Measurements from ENCODE around the gene KCTD4.
"Not testable (repeated sequence)": the region's sequence is repeated elsewhere in the genome, so short reads cannot be mapped to it uniquely, and the experiment has no call there.

The KCTD4 gene

GRCh38 chr13:45200701-45201232, at the start of gene KCTD4:
Gene KCTD4, minus strand, starts transcription at chr13:45201045. Its CDS starts 6,478 bp downstream, at chr13:45194567.
- no peak for DNase-seq (ENCODE audit: low spot score)

- DNase-seq (ENCODE audit: low spot score) = no peak
Observed at GRCh38 chr13:45249662-45250061, 48.8 kb upstream of the KCTD4 start.

GRCh38 chr13:45244736-45245135, 43.9 kb upstream of the KCTD4 start:
- DNase-seq (ENCODE audit: low spot score) = not testable (repeated sequence)

GRCh38 chr13:45243077-45243476, 42.2 kb upstream of the KCTD4 start:
- DNase-seq (ENCODE audit: low spot score) = no peak

GRCh38 chr13:45242524-45242923, 41.7 kb upstream of the KCTD4 start:
- no peak for DNase-seq (ENCODE audit: low spot score)

- DNase-seq (ENCODE audit: low spot score) = no peak
Observed at GRCh38 chr13:45242070-45242469, 41.2 kb upstream of the KCTD4 start.

- no peak for DNase-seq (ENCODE audit: low spot score)
Observed at GRCh38 chr13:45240143-45240542, 39.3 kb upstream of the KCTD4 start.

- DNase-seq (ENCODE audit: low spot score) = no peak
Observed at GRCh38 chr13:45238945-45239795, 38.3 kb upstream of the KCTD4 start.

- DNase-seq (ENCODE audit: low spot score) = no peak
Observed at GRCh38 chr13:45232591-45232990, 31.7 kb upstream of the KCTD4 start.

- no peak for DNase-seq (ENCODE audit: low spot score)
Observed at GRCh38 chr13:45231722-45232121, 30.9 kb upstream of the KCTD4 start.

- DNase-seq (ENCODE audit: low spot score) = no peak
Observed at GRCh38 chr13:45231305-45231704, 30.5 kb upstream of the KCTD4 start.

GRCh38 chr13:45229172-45229571, 28.3 kb upstream of the KCTD4 start:
- DNase-seq (ENCODE audit: low spot score) = no peak

GRCh38 chr13:45228002-45228401, 27.2 kb upstream of the KCTD4 start:
- no peak for DNase-seq (ENCODE audit: low spot score)

- DNase-seq (ENCODE audit: low spot score) = no peak
Observed at GRCh38 chr13:45226024-45226423, 25.2 kb upstream of the KCTD4 start.

- no peak for DNase-seq (ENCODE audit: low spot score)
Observed at GRCh38 chr13:45225370-45225769, 24.5 kb upstream of the KCTD4 start.

GRCh38 chr13:45224176-45224575, 23.3 kb upstream of the KCTD4 start:
- DNase-seq (ENCODE audit: low spot score) = no peak

- DNase-seq (ENCODE audit: low spot score) = no peak
Observed at GRCh38 chr13:45222919-45223318, 22.1 kb upstream of the KCTD4 start.

GRCh38 chr13:45222516-45222915, 21.7 kb upstream of the KCTD4 start:
- DNase-seq (ENCODE audit: low spot score) = no peak

- DNase-seq (ENCODE audit: low spot score) = no peak
Observed at GRCh38 chr13:45220403-45220802, 19.6 kb upstream of the KCTD4 start.

- DNase-seq (ENCODE audit: low spot score) = no peak
Observed at GRCh38 chr13:45219938-45220375, 19.1 kb upstream of the KCTD4 start.

GRCh38 chr13:45219123-45219891, 18.5 kb upstream of the KCTD4 start:
- DNase-seq (ENCODE audit: low spot score) = no peak

- no peak for DNase-seq (ENCODE audit: low spot score)
Observed at GRCh38 chr13:45218689-45219088, 17.8 kb upstream of the KCTD4 start.

GRCh38 chr13:45216193-45216592, 15.3 kb upstream of the KCTD4 start:
- DNase-seq (ENCODE audit: low spot score) = no peak
